Activated CD4-positive, alpha-beta T cell treated with anti-CD3 and anti-CD28 coated beads, Interleukin-2, Interleukin-4, amounts not matched to agents 100 ng/mL and 50 ng/mL, durations not matched to agents 16 hours and 8 hours (primary cell): Measurements from ENCODE around the gene CHCHD6.

Experiments used
- DNase-seq: peaks from one replicate; pipeline ENCODE4 v3.0.0-alpha.2; 2020; ENCODE audit warnings: low spot score

The CHCHD6 gene

GRCh38 chr3:126668450-126669401, 35.3 kb upstream of the CHCHD6 start:
- no peak for DNase-seq

- peak; percentile 9 for DNase-seq
These were observed 32.5 kb upstream of the CHCHD6 start for GRCh38 chr3:126671521-126671920.

GRCh38 chr3:126672340-126672739, 31.7 kb upstream of the CHCHD6 start:
- DNase-seq = no peak

- no peak for DNase-seq
These were observed 31.3 kb upstream of the CHCHD6 start for GRCh38 chr3:126672741-126673140.

- DNase-seq = no peak
These were observed 26.9 kb upstream of the CHCHD6 start for GRCh38 chr3:126676919-126677705.

GRCh38 chr3:126677862-126678503, 26.1 kb upstream of the CHCHD6 start:
- DNase-seq = no peak

GRCh38 chr3:126678693-126679317, 25.2 kb upstream of the CHCHD6 start:
- no peak for DNase-seq

- peak; percentile 76 for DNase-seq
These were observed 24.7 kb upstream of the CHCHD6 start for GRCh38 chr3:126679318-126679751.

GRCh38 chr3:126679831-126680666, 24.0 kb upstream of the CHCHD6 start:
- no peak for DNase-seq

- no peak for DNase-seq
These were observed 23.4 kb upstream of the CHCHD6 start for GRCh38 chr3:126680667-126681055.

- no peak for DNase-seq
These were observed 22.0 kb upstream of the CHCHD6 start for GRCh38 chr3:126682009-126682408.

- DNase-seq = no peak
These were observed 21.0 kb upstream of the CHCHD6 start for GRCh38 chr3:126683069-126683468.

- DNase-seq = no peak
These were observed 19.8 kb upstream of the CHCHD6 start for GRCh38 chr3:126684218-126684751.

- no peak for DNase-seq
These were observed 19.0 kb upstream of the CHCHD6 start for GRCh38 chr3:126685021-126685420.

- DNase-seq = no peak
These were observed 18.5 kb upstream of the CHCHD6 start for GRCh38 chr3:126685493-126685892.

- DNase-seq = no peak
These were observed 12.3 kb upstream of the CHCHD6 start for GRCh38 chr3:126691765-126692164.

GRCh38 chr3:126692858-126693257, 11.2 kb upstream of the CHCHD6 start:
- no peak for DNase-seq

GRCh38 chr3:126693921-126694320, 10.1 kb upstream of the CHCHD6 start:
- DNase-seq = no peak

- DNase-seq = no peak
These were observed 7.3 kb upstream of the CHCHD6 start for GRCh38 chr3:126696701-126697267.

GRCh38 chr3:126699011-126699410, 5.0 kb upstream of the CHCHD6 start:
- no peak for DNase-seq
